KMS-11 (cell line): ENCODE results near the gene LAMB1.

ENCODE experiments used
- H2AFZ ChIP-seq: fragments of 200-600 bp; sonication (generic); 2 replicates; pipeline ENCODE4 v1.6.1; 2016; ENCODE audit warnings: antibody characterized with exemption, mixed run types, low read depth
- H3K27ac ChIP-seq: fragments of 200-600 bp; sonication (generic); 2 replicates; pipeline ENCODE4 v1.6.1; 2016; ENCODE audit warnings: mild to moderate bottlenecking, mixed run types
- H3K27me3 ChIP-seq: fragments of 200-600 bp; sonication (generic); 2 replicates; pipeline ENCODE4 v1.6.1; 2017; ENCODE audit warnings: mild to moderate bottlenecking, low read depth, mixed run types, moderate library complexity; ENCODE audit not compliant: insufficient read depth
- H3K36me3 ChIP-seq: fragments of 200-600 bp; sonication (generic); 2 replicates; pipeline ENCODE4 v1.6.1; 2017; ENCODE audit warnings: mild to moderate bottlenecking, mixed run types; ENCODE audit not compliant: insufficient read depth
- H3K4me1 ChIP-seq: fragments of 200-600 bp; sonication (generic); 2 replicates; pipeline ENCODE4 v1.6.1; 2016; ENCODE audit warnings: mild to moderate bottlenecking, low read depth, mixed run types; ENCODE audit not compliant: poor library complexity, severe bottlenecking
- H3K4me2 ChIP-seq: fragments of 200-600 bp; sonication (generic); 2 replicates; pipeline ENCODE4 v1.7.0; 2016; ENCODE audit warnings: mild to moderate bottlenecking, mixed run types
- H3K4me3 ChIP-seq: fragments of 200-600 bp; sonication (generic); IDR thresholded peaks from 2 replicates; pipeline ENCODE4 v1.6.1; 2017; ENCODE audit warnings: low read depth, low read length, mixed read lengths; ENCODE audit not compliant: insufficient read depth
- H3K79me2 ChIP-seq: fragments of 200-600 bp; sonication (generic); 2 replicates; pipeline ENCODE4 v1.6.1; 2016; ENCODE audit warnings: low read depth, mixed run types; ENCODE audit not compliant: insufficient read depth
- H3K9ac ChIP-seq: fragments of 200-600 bp; sonication (generic); 2 replicates; pipeline ENCODE4 v1.6.1; 2016; ENCODE audit warnings: mild to moderate bottlenecking, mixed run types
- H4K20me1 ChIP-seq: fragments of 200-600 bp; sonication (generic); 2 replicates; pipeline ENCODE4 v1.6.1; 2016; ENCODE audit warnings: mild to moderate bottlenecking, mixed run types; ENCODE audit not compliant: insufficient read depth
- CTCF ChIP-seq: fragments of 200-600 bp; sonication (generic); conservative IDR thresholded peaks from 2 replicates; pipeline ENCODE4 v1.6.1; 2017; ENCODE audit warnings: low read depth, mild to moderate bottlenecking, antibody characterized with exemption, low read length, moderate library complexity, mixed read lengths

Gene LAMB1

GRCh38 chr7:107982042-107982840 lies 20.7 kb downstream of the LAMB1 start:
- Histone ChIP-seq H4K20me1 (no peaks in the 10 kb centered on the region), H3K4me2 (no peak overlapping the region), H3K4me1 (no peaks in the 10 kb centered on the region), H3K4me3 (no peak overlapping the region), H3K9ac (no peak overlapping the region), H3K36me3 (no peaks in the 10 kb centered on the region), H3K27ac (no peak overlapping the region), H3K27me3 (no peaks in the 10 kb centered on the region), H3K79me2 (no peaks in the 10 kb centered on the region), H2AFZ (no peak overlapping the region)
- no peak for TF ChIP-seq CTCF

GRCh38 chr7:107981466-107981865 lies 21.5 kb downstream of the LAMB1 start:
- H3K79me2 ChIP-seq: no peaks in the 10 kb centered on the region
- no peak overlapping the region for H3K4me3 ChIP-seq
- H3K9ac ChIP-seq: no peak overlapping the region
- H3K4me1 ChIP-seq: no peaks in the 10 kb centered on the region
- H3K27me3 ChIP-seq: no peaks in the 10 kb centered on the region
- H3K27ac ChIP-seq: no peak overlapping the region
- no peaks in the 10 kb centered on the region for H4K20me1 ChIP-seq
- H3K36me3 ChIP-seq: no peaks in the 10 kb centered on the region
- H2AFZ ChIP-seq: no peak overlapping the region
- no peak for TF ChIP-seq CTCF
- H3K4me2 ChIP-seq: no peak overlapping the region

- H2AFZ ChIP-seq: no peak overlapping the region
- no peak overlapping the region for H3K9ac ChIP-seq
- TF ChIP-seq CTCF: no peak
- no peak overlapping the region for H3K4me2 ChIP-seq
- H3K4me3 ChIP-seq: no peak overlapping the region
- H3K4me1 ChIP-seq: no peaks in the 10 kb centered on the region
- H3K27me3 ChIP-seq: no peaks in the 10 kb centered on the region
- no peak overlapping the region for H3K27ac ChIP-seq
- H3K79me2 ChIP-seq: no peaks in the 10 kb centered on the region
- H4K20me1 ChIP-seq: no peaks in the 10 kb centered on the region
- H3K36me3 ChIP-seq: no peaks in the 10 kb centered on the region
Measured at GRCh38 chr7:107980671-107981190, 22.2 kb downstream of the LAMB1 start.

GRCh38 chr7:107980171-107980570 lies 22.8 kb downstream of the LAMB1 start:
- Histone ChIP-seq H3K27ac (no peak overlapping the region), H3K79me2 (no peaks in the 10 kb centered on the region), H3K4me3 (no peak overlapping the region), H3K4me1 (no peaks in the 10 kb centered on the region), H3K27me3 (no peaks in the 10 kb centered on the region), H2AFZ (no peak overlapping the region), H3K9ac (no peak overlapping the region), H4K20me1 (no peaks in the 10 kb centered on the region), H3K36me3 (no peaks in the 10 kb centered on the region), H3K4me2 (no peak overlapping the region)
- no peak for TF ChIP-seq CTCF
